ENCODE measurements around the gene TSHZ2. TPM values are rescaled to one million over a fixed set of nuclear protein-coding genes. Genes with fewer than 3 reads are reported as not detected.

Gene TSHZ2
- total RNA-seq, 1 experiment from 2014 or later: 0.07 TPM

DNA sequence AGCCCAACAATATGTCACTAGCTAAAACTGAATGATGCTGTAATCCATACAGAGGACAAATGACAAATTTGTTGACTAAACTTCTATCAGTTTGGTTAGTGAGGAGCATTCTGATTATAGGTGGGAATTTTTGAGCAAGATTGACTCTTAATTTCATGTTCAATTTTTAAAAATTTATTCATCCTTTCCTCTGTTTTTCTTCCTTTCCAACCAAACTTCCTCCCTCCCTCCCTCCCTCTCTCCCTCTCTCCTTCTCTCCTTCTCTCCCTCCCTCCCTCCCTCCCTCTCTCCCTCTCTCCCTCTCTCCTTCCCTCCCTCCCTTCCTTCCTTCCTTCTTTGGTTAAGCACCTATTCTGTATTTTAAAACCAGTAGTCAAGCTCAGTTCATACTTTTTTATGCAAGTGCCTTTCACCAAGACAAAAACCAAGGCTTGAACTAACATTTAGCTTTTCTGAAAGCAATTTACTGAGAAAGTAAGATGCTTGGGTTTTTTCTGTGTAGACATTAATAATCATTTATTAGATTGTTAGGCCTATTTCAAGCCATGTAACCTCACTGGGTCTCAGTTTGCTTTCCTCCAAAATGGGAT, 112.3 kb downstream of the TSHZ2 start:
- intact Hi-C loops (cut with micrococcal nuclease): no loop called here
- H3K9ac ChIP-seq (ENCODE audit: low read length): no peak overlapping the region
- no peaks in the 10 kb centered on the region for H3K9me3 ChIP-seq (ENCODE audit: control insufficient read depth in 1 of 2, insufficient read depth in 1 of 2, low read depth in 1 of 2, low read length in 2 of 2)
- no peaks in the 10 kb centered on the region for H4K20me1 ChIP-seq (ENCODE audit: insufficient read depth)
- H3K4me3 ChIP-seq (replicated peaks in 1 of 2; ENCODE audit: low read depth in 1 of 2, low read length in 2 of 2): no peak overlapping the region
- BruUV-seq (replicated peaks): no TSS peak
- H3K4me2 ChIP-seq (ENCODE audit: low read length): no peak overlapping the region
- H3K27me3 ChIP-seq (ENCODE audit: insufficient read depth, low read length): no peaks in the 10 kb centered on the region
- no peaks in the 10 kb centered on the region for H3K9me2 ChIP-seq (ENCODE audit: insufficient read depth)
- RAD21 ChIA-PET (ENCODE audit: low non-redundant PET in 1 of 2, low total read pairs in 2 of 2, uncharacterized antibody in 2 of 2, unreplicated experiment in 2 of 2): no interaction called here
- POLR2A ChIA-PET: interaction anchor here (0.6 kb wide), 1 partner anchor 158 kb away, joined by 3 read pairs; no protein-coding TSS in a partner anchor
- no peak for TF ChIP-seq ZNF274 (IDR thresholded peaks at IDR 0.05; ENCODE audit: low read depth, low read length)
- no peak for TF ChIP-seq EZH2 (IDR thresholded peaks at IDR 0.05)
- ATAC-seq (no peak), DNase-seq (ENCODE audit: low read depth, low spot score) (no peak)
- no peak overlapping the region for H2AFZ ChIP-seq (ENCODE audit: low read depth, low read length, poor library complexity, severe bottlenecking)
- H3K27ac ChIP-seq (ENCODE audit: low read depth, low read length): no peak overlapping the region
- CTCF ChIA-PET: no interaction called here
- H3K4me1 ChIP-seq (ENCODE audit: control insufficient read depth in 1 of 2, insufficient read depth in 2 of 2, low read length in 2 of 2): no peaks in the 10 kb centered on the region; a peak in 1 of 4 replicates
- H3K79me2 ChIP-seq (ENCODE audit: insufficient read depth, low read length): no peaks in the 10 kb centered on the region
- no peaks in the 10 kb centered on the region for H3K36me3 ChIP-seq (ENCODE audit: control insufficient read depth in 1 of 2, insufficient read depth in 2 of 2, low read length in 2 of 2)

GRCh38 chr20:53085720-53086119, 113.6 kb downstream of the TSHZ2 start:
- Histone ChIP-seq H3K9ac (ENCODE audit: low read length) (no peak overlapping the region), H3K36me3 (ENCODE audit: control insufficient read depth in 1 of 2, insufficient read depth in 2 of 2, low read length in 2 of 2) (no peaks in the 10 kb centered on the region), H3K79me2 (ENCODE audit: insufficient read depth, low read length) (no peaks in the 10 kb centered on the region), H3K4me1 (ENCODE audit: control insufficient read depth in 1 of 2, insufficient read depth in 2 of 2, low read length in 2 of 2) (no peaks in the 10 kb centered on the region; a peak in 1 of 4 replicates), H3K4me3 (replicated peaks in 1 of 2; ENCODE audit: low read depth in 1 of 2, low read length in 2 of 2) (no peak overlapping the region), H3K27me3 (ENCODE audit: insufficient read depth, low read length) (0 out of 2 replicates have a peak, but pooled peaks cover 4% of the 10 kb centered on the region), H4K20me1 (ENCODE audit: insufficient read depth) (no peaks in the 10 kb centered on the region), H3K9me3 (ENCODE audit: control insufficient read depth in 1 of 2, insufficient read depth in 1 of 2, low read depth in 1 of 2, low read length in 2 of 2) (no peaks in the 10 kb centered on the region), H2AFZ (ENCODE audit: low read depth, low read length, poor library complexity, severe bottlenecking) (no peak overlapping the region), H3K9me2 (ENCODE audit: insufficient read depth) (no peaks in the 10 kb centered on the region), H3K4me2 (ENCODE audit: low read length) (no peak overlapping the region), H3K27ac (ENCODE audit: low read depth, low read length) (no peak overlapping the region)
- RAD21 ChIA-PET (ENCODE audit: low non-redundant PET in 1 of 2, low total read pairs in 2 of 2, uncharacterized antibody in 2 of 2, unreplicated experiment in 2 of 2): no interaction called here
- CTCF ChIA-PET: no interaction called here
- ATAC-seq (no peak), DNase-seq (ENCODE audit: low read depth, low spot score) (no peak)
- POLR2A ChIA-PET: no interaction called here
- intact Hi-C loops (cut with micrococcal nuclease): no loop called here
- no TSS peak for BruUV-seq (replicated peaks)
- TF ChIP-seq EGR1 (IDR thresholded peaks at IDR 0.05; ENCODE audit: low read depth) (no peak), YY1 (IDR thresholded peaks at IDR 0.05; ENCODE audit: extremely low read depth, insufficient replicate concordance, low read depth, low read length) (no peak), TCF7L2 (IDR thresholded peaks at IDR 0.05; ENCODE audit: borderline replicate concordance, extremely low read depth, insufficient read depth, insufficient read length) (no peak), FOSL1 (IDR thresholded peaks at IDR 0.05; ENCODE audit: low read depth) (no peak), ZNF274 (IDR thresholded peaks at IDR 0.05; ENCODE audit: low read depth, low read length) (no peak), ZBTB33 (IDR thresholded peaks at IDR 0.05; ENCODE audit: extremely low read depth, insufficient replicate concordance, low read length) (no peak), CBX3 (IDR thresholded peaks at IDR 0.05; ENCODE audit: low read depth) (no peak), CEBPB (IDR thresholded peaks at IDR 0.05; ENCODE audit: low read depth) (no peak), POLR2AphosphoS5 (IDR thresholded peaks at IDR 0.05; ENCODE audit: low read depth, low read length) (no peak), ATF3 (IDR thresholded peaks at IDR 0.05) (no peak), SRF (IDR thresholded peaks at IDR 0.05; ENCODE audit: low read depth) (no peak), ELF1 (IDR thresholded peaks at IDR 0.05; ENCODE audit: borderline replicate concordance, low read depth) (no peak)
- TF ChIP-seq, protein P1, sequence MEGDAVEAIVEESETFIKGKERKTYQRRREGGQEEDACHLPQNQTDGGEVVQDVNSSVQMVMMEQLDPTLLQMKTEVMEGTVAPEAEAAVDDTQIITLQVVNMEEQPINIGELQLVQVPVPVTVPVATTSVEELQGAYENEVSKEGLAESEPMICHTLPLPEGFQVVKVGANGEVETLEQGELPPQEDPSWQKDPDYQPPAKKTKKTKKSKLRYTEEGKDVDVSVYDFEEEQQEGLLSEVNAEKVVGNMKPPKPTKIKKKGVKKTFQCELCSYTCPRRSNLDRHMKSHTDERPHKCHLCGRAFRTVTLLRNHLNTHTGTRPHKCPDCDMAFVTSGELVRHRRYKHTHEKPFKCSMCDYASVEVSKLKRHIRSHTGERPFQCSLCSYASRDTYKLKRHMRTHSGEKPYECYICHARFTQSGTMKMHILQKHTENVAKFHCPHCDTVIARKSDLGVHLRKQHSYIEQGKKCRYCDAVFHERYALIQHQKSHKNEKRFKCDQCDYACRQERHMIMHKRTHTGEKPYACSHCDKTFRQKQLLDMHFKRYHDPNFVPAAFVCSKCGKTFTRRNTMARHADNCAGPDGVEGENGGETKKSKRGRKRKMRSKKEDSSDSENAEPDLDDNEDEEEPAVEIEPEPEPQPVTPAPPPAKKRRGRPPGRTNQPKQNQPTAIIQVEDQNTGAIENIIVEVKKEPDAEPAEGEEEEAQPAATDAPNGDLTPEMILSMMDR (IDR thresholded peaks at IDR 0.05 in 2 of 3, conservative IDR thresholded peaks at IDR 0.05 in 1 of 3; ENCODE audit: borderline replicate concordance in 1 of 3, insufficient read depth in 1 of 3, low read depth in 2 of 3, low read length in 2 of 3): no peak

All from HCT116 (cell line).